Skin of body (tissue), 2 donors: ENCODE results near the gene SERGEF. TPM values are rescaled to one million over a fixed set of nuclear protein-coding genes. Genes with fewer than 3 reads are reported as not detected.

Source experiments
- DNase-seq: peaks from one replicate; lab custom pipeline; 2025; lab: John Stamatoyannopoulos, UW
- total RNA-seq: library from RNA; depleted of rRNA; stranded (reverse); fragments of >200 nt; gene quantifications from one replicate; pipeline ENCODE4 v1.2.3, GENCODE V29; 2014

Gene SERGEF
- total RNA-seq = 14.6 TPM

DNA sequence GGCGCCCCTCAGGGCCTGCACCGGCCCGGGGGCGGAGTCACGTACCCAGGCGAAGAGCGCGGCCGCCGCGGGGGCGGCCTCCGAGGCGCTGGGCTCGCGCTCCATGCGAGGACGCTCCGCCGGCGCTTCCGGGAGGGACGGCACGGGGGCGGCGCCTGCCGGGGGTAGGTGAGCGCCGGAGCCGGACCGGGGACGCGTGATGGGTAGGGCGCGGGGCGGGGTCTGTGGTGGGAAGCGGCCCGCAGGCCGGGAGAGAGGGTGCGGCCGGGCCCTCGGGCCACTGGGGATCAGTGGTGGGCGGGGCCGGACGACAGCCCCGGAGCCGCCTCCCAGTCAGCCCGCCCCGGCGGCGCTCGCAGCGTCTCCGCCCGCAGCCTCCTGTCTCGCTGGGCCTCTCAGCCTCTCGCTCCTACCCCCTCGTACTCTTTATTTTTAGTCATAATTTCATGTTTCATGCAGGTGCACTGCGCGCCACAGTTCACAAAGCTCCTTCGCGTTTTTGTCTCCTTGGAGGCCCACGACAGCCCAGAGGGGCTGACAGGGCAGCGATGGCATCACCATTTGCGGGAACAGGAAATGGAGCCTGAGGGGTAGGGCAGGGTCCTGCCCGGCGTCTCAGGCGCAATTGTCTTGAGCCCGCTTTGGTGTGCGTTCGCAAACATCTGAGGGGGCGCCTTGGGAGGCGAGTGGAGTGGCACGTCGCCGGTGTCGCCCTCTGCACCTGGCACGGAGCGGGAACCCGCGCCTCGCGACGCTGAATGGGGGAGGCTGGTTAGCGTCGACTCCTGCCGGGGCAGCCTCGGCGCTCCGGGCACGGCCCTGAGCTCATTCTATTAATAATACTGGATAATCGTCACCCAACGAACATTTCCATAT is at the start of gene SERGEF:
TSS of gene SERGEF (minus strand) at position 142 of the 876 bp plus-strand sequence. CDS start at position 105, 37 bp downstream.
- peak; percentile 34 for DNase-seq

DNA sequence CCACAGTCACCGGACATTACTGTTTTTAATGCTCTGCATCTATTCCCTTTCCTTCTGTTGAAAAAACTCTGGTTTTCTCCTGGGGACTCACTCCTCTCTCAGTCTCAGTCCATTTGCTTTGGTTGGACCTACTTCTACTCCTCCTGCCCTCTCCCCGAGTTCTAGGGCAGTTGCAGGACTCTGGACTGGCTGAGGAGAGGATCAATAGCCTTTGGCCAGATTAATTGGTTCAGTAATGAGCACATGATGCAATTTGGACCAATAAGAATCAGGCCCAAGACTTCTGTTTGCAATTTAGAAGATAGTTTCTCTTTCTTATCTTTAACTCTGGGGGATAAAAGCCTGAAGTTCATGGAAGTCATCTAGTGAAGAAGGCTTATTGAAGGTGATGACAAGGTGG is 48.5 kb upstream of the SERGEF start:
- no peak for DNase-seq

DNA sequence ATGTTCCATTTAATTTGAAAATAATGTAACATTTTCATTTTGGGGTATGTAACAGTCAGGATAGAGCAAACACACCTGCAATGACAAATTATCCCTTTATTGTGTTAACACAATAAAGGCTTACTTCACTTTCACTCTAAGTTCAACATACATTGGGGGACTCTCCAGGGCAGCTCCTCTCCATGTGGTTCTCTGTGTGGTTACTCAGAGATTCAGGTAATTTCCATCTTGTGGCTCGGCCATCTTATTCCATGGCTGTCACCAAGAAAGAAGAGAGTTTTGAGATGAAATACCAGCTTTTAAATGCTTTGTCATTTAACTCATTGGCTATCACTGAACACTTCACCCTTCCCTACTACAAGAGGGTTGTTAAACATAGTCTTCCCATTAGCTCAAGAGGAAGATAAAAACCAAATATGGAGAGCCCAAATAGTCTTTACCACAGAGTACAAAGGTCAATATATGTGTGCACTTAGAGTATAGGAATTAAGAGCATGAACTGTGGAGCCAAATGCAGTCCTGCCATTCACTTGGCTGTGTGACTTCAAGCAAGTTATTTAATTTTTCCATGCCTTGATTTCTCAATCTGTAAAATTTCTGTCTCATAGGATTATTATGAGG is 43.8 kb upstream of the SERGEF start:
- DNase-seq = no peak

DNA sequence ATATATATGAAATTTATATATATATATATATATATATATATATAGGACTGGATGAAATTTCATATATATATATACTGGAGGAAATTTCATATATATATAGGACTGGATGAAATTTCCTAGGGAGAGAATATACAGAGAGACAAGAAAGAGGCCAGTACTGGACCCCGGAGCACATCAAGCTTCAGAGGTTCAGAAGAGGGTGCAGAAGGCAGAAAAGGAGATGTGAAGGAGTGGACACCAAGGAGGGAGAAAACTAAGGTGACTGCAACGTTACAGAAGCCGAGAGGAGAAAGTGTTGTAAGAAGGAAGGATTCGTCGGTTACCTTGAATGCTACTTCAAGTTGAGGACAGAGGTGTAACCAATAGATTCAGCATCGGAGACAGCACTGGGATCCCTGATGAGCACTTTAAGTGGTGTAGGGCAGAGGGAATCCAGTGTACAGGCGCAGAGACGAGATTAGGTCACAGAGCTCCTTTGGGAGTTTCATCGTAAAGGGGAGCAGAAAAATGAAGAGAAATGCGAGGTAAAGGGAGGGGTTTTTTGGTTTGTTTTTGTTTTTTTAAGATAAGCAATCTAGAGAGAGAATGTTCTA is 41.8 kb upstream of the SERGEF start:
- no peak for DNase-seq

DNA sequence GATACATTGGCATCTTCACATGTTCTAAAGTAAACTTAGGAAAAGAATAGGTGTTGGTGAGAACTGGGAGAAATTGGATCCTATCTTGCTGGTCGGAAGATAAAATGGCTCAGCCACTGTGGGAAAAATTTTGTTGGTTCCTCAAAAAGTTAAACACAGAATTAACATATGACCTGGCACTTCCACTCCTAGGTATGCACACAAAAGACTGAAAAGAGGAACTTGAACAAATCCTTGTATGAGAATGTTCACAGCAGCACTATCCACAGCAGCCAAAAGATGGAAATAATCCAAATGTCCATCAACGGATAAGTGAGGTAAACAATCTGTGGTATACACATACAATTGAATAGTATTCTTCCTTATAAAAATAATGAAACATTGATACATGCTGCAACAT is 38.0 kb upstream of the SERGEF start:
- no peak for DNase-seq

DNA sequence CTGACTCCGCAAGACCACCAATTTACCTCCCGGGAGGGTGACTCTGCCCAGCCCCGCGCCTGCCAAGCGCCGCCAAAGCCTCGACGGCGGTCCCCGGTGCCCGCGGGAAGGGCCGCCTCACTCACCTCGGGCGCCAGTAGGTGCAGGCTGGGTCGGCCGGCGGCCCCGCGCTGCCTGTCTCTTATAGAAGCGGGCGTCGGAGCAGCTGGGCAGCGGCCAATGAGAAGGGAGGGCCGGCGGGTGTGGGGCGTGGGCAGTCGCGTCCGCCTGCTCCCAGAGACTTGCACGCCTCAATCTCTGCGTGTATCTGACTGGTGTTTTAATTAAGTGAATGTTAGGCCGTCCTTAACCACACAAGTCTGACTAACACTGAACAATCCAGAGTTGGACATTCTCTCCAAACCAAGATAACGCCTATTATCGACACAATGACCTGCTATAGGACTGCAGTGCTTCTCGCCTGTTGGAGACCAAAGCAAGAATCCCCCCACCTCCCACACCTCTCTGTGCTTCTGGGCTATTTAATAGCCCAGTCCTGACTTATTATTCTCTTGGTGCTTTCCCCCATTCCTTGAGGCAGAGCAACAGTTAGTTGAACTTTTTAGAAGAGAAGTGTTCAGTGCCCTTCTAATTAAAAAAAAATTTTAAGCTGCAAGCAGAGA is 33.4 kb upstream of the SERGEF start, which contains the start of gene TPH1:
TSS of gene TPH1 (minus strand) at position 154 of the 662 bp plus-strand sequence. CDS start 5,507 bp downstream, outside the sequence.
- no peak for DNase-seq

DNA sequence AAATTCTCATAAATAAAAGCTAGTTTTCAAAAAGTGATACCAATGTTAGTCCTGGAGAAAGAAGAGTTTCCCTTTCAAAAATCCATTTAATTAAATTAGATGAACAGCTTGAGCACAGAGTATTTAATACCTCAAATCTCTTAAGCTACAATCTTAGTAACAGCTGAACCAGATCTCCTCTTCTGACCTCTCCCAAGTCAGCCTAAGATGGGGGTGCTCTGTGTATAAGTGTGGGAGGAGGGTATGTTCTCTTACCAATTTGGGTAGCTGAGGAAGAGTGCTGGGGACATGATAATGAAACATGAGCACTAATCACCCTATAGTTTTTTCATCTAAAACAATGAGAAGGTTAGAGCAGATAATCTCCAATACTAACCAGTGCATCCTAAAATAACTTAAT is 23.6 kb upstream of the SERGEF start:
- no peak for DNase-seq

DNA sequence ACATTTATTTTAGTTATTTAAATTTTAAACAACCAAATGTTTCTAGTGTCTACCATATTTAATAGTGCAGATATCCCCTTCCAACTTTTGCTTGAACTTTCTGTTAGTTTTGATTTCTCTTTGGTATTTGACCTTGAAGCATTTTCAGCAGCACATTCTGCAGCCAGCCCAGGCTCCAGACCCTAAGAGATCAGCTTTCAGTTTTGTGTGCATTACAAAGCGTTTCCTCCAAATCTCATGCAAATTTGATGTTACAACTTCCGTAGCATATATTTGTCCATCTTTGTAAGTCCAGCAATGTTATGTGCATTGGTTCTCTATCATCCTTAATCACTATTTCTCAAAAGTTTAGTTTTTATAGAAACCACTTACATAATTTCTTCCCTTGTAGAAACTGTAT is 14.6 kb upstream of the SERGEF start:
- DNase-seq = no peak

DNA sequence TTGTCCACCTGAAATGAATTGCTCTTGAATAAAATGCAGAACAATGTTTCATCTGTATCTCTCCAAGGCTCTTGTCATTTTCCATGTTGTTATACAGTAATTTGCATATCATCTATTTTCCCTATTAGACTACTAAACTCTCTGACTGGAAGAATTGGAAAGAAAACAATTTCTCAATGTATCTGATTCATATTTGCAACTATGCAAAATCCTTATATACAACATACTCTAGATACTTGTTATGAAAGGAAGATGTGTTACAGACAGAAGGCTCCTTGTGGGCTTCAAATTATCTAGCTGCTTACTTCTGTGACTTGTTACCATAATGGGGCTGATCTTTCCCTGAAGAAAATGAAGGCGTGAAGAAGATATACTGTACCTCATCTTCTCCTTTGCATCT is 9.6 kb upstream of the SERGEF start:
- DNase-seq = no peak

DNA sequence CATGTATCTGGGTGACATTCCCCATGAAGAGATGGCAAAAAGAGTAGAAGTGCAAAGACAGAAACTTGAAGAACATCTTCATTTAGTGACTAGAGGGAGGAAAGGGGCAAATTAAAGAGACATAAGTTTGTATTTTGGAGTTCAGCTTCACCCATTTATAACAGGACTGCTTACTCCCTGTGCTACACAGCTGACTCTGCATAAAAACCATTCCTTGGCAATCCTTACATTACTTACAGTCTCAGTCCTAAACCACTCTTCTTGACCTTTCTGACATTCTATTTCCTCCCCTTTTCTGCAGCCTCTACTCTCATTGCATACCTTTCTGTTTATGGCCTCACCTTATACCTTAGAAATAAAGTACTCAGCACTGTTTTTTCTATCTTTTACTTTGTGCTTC is 6.8 kb upstream of the SERGEF start:
- no peak for DNase-seq

DNA sequence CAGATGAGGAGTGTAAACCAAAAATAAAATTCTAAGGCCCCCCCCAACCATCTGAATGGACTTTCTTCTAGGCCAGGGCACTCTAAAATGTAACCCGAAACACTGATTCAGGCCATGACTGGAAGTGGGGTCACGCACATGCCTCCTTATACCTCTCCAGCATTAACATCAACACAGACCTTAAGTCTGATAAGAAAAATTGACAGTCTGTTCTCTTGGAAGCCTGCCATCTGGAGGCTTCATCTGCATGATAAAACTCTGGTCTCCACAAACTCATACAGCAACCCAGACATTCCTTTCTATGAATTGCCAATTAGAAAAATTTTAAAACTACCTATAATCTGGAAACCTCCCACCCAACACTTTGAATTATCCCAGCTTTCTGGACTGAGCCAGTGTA is 3.9 kb upstream of the SERGEF start:
- no peak for DNase-seq

DNA sequence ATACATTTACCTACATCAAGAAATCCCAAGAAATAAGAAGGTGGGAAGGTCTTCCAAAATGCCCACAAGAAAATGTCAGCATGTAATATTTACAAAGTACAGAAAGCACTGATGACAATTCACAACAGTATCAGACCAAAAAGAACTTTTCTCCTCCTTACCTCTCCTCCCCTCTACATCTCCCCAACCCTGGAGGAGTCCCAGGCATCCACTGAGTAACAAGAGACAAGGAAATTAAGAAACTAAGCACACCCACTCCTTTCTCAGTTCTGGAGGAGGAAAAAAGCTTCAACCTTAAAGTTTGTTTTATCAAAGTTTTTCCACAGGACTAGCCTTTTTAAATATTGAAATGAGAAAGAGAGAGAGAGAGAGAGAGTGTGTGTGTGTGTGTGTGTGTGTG is 2.0 kb upstream of the SERGEF start:
- no peak for DNase-seq

DNA sequence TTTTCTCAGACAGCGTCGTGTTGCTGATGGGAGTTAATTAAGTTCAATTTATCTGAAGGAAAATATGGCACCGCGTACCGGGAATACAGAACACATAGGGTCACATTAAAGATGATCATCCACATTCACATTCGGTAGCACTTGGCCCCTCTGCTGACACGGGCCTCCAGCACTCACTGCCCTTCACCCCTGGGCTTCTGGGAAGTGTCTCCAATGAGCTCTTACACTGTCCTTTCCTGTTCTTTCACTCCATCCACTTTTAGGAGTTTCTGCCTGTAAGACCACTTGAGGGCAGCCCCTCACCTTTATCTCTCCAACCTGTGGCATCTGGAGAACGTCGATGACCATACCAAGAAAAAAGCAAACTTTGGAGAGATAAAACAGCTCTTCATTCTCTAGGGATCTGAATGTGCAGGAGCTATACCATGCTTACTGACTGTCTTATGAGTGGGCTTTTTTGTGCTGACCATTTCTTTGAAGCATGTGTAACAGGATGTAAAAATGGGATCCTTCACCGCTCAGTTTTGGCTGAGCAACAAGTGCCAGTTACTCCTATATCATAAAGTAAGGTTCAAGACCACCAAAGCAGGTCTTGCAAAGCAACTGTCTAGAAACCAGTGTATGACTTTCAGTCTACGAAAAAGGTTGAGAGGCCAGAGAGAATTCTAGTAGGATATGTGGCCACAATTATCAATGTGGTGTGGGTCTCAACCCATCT is 1.1 kb upstream of the SERGEF start:
- no peak for DNase-seq

DNA sequence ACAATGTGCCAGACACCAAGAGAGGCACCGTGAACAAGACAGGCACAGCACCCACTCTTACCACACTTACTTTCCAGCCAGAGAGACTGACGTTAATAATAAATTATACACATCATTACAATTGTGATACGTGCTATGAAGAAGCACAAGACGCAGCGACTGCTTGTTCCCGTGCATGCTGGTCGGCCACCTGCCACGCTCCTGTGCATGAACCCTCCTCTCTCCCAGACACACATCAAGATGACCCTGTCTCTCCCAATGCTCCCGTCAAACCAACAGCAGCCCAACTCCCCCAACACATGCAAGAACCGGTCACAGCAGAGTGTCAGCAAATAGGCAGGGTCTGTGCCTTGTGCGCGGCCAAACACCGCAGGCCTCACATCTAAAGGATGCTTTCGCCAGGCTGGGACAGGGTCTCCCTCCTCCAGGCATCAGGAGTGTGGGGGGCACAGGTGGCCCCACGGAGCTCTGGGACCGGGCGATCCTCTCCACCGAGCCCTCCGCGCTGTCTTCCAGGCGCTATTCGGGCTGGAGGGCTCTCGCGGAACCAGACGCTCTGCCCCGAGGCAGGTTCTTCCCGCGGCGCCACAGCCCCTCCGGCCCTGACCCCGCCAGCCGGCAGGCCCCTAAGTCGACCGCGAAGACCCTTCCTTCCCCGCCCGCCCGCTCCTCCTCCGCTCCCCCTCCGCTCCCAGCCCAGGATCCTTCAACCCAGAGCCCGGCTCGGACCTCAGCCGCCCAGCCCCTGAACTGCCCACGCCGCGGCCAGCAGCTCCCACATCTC is 533 bp downstream of the SERGEF start:
- no peak for DNase-seq

DNA sequence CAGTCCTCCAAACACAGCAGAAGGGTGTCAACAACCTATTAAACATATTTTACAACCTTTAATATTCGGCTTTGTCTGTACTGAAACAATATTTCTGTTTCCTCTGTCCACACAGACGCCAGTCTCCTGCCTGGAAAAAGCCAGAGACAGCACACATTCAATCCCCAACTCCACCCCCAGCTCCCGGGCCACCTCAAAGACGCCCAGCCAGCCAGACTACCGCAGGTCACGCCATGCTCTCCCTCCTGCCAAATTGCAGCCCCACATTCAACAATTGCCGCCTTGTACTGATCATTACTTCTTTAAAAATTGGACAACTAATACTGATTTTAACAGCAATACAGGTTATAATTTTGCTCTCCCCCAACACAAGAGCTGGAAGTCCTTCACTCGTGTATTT is 1.2 kb downstream of the SERGEF start:
- no peak for DNase-seq

DNA sequence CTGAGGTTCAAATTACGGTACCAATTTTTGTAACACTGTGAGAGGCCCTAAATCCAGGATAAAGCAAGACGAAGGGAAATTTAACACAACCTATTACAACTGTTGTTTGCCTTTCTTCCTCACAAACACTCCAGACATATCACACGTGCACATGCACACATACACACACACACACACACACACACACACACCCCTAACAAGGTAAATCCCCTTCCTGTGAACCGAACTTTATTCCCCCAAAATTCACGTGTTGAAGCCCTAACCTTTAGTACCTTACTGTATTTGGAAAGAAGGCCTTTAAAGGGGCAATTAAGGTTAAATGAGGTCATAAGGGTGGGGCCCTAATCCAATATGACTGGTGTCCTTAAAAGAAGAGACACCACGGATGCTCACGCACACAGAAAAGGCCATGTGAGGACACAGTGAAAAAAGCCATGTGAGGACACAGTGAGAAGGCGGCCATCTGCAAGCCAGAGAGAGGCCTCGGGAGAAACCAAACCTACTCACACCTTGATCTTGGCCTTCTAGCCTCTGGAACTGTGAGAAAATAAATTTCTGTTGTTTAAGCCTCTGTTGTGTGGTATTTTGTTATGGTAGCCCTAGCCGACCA is 1.8 kb downstream of the SERGEF start:
- DNase-seq = no peak

DNA sequence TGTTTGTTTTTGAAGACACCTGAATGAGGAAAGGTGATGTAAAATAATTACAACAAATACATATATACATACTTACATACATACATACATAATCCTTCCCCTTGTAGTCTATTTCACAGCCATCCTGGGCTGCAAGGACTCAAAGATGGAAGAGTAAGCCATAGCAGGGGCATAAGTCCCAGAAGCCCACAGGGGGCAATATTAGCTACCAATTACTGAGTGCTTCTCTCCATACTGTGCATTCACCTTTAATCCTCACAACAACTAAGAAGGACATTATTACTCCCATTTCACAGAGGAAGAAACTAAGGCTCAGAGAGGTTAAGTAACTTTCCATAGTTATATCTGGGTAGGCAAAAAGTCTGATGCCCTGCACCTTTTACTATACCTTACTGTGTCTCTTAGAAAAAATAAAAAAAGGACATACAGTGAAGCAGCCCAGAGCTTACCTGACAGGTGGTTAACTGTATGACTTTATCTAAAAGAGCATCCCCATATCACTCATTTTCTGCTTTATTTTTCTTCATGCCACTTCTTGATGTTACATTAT is 2.7 kb downstream of the SERGEF start:
- DNase-seq = no peak

DNA sequence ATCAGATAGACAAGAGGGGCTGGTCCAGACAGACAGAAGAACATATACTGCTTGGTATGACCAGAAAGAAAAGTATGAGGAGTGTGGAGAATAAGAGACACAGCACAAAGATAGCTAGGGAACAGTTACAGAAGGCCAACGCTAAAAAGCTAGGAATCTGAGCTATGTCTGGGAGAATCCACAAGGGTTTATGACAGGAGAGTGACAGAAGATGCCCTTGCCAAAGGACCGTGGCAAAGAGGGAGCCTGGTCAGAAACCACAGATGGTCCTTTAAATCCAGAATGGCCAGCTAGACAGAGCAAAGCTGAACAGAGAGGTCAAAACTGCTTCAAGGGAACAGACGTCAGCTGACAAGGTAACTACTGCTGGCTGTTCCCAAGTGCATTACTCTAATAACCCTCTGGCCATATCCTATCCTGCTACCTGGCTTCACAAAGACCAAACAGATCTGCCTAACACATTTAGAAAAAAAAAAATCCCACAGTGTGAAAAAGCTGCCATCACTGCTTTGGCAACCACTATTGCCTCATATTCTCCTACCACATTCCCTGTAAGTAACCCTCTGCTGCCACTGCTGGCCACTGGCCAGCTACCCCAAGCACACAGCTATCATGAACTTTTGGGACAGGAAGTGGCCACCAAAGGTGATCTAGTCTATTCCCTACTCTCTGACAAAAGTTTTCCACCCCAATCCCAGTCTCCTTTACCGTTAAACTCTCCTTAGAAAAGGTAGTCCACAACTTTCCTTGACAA is 7.3 kb downstream of the SERGEF start:
- DNase-seq = no peak

DNA sequence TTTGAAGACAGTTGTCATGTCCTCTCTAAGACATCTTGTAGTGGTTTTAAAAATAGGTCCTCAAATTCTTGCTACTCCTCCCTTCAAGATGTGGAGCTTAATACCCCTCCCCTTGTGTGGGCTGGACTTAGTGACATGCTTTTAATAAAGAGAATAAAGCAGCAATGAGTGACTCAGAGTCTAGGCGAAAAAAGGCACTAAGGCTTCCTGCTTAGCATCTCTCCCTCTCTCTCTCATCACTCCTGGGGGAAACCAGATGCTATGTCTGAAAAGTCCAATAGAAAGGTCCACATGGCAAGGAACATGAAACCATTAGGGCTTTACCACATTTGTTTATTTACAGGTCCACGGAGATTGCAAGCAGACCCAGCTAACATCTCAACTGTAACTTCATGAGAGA is 11.7 kb downstream of the SERGEF start:
- no peak for DNase-seq
